Neural cell (in vitro differentiated cells): ENCODE results near the gene ANKRD55. TPM values are rescaled to one million over a fixed set of nuclear protein-coding genes. Genes with fewer than 3 reads are reported as not detected.

Experiments
- H2AFZ ChIP-seq: fragments of 200-600, 300-800 bp; sonication (generic), shearing (Covaris generic); 2 replicates; pipeline ENCODE4 v1.6.0; 2014; ENCODE audit warnings: low read depth, mild to moderate bottlenecking, antibody characterized with exemption, low read length, moderate library complexity
- H3F3A ChIP-seq: fragments of 200-600 bp; shearing (Covaris generic); 2 replicates; pipeline ENCODE4 v1.6.1; 2016; ENCODE audit warnings: mild to moderate bottlenecking, moderate library complexity, mixed read lengths, antibody characterized with exemption, low read length; ENCODE audit not compliant: insufficient read depth, poor library complexity, severe bottlenecking
- H3K27ac ChIP-seq: fragments of 200-600, 300-800 bp; sonication (generic), shearing (Covaris generic); 2 replicates; pipeline ENCODE4 v1.5.1; 2014; ENCODE audit warnings: mild to moderate bottlenecking, low read length, moderate library complexity
- H3K27me3 ChIP-seq: fragments of 300-800, 200-600 bp; sonication (generic), shearing (Covaris generic); 2 replicates; pipeline ENCODE4 v1.6.0; 2014; ENCODE audit warnings: mild to moderate bottlenecking, low read depth, low read length, moderate library complexity; ENCODE audit not compliant: insufficient read depth
- H3K36me3 ChIP-seq: fragments of 300-800, 200-600 bp; sonication (generic), shearing (Covaris generic); 2 replicates; pipeline ENCODE4 v1.5.1; 2014; ENCODE audit warnings: mild to moderate bottlenecking, antibody characterized with exemption, low read length, moderate library complexity; ENCODE audit not compliant: insufficient read depth
- H3K4me2 ChIP-seq: fragments of 300-800, 200-600 bp; sonication (generic), shearing (Covaris generic); 2 replicates; pipeline ENCODE4 v1.6.0; 2014; ENCODE audit warnings: mild to moderate bottlenecking, low read length
- H3K4me3 ChIP-seq: fragments of 300-800, 200-600 bp; sonication (generic), shearing (Covaris generic); 2 replicates; pipeline ENCODE4 v1.5.1; 2014; ENCODE audit warnings: mild to moderate bottlenecking, low read length, moderate library complexity
- H3K79me2 ChIP-seq: fragments of 200-600 bp; shearing (Covaris generic); replicated peaks from 2 replicates; pipeline ENCODE4 v1.6.0; 2014; ENCODE audit warnings: mild to moderate bottlenecking, low read length, moderate library complexity; ENCODE audit not compliant: insufficient read depth
- H3K9ac ChIP-seq: fragments of 300-800, 200-600 bp; sonication (generic), shearing (Covaris generic); 2 replicates; pipeline ENCODE4 v1.6.1; 2016; ENCODE audit warnings: mild to moderate bottlenecking, low read length, mixed read lengths
- H3K9me2 ChIP-seq: fragments of 200-600 bp; shearing (Covaris generic); 2 replicates; pipeline ENCODE4 v1.6.1; 2016; ENCODE audit warnings: mild to moderate bottlenecking, low read length, mixed read lengths; ENCODE audit not compliant: insufficient read depth
- H3K9me3 ChIP-seq: fragments of 200-600, 300-800 bp; sonication (generic), shearing (Covaris generic); 2 replicates; pipeline ENCODE4 v1.6.1; 2016; ENCODE audit warnings: mild to moderate bottlenecking, mixed run types, low read length, moderate library complexity, mixed read lengths
- H4K20me1 ChIP-seq: fragments of 200-600 bp; shearing (Covaris generic); 2 replicates; pipeline ENCODE4 v1.6.1; 2016; ENCODE audit warnings: mild to moderate bottlenecking, mixed run types; ENCODE audit not compliant: insufficient read depth
- CTCF ChIP-seq: fragments of 450-650 bp; IDR thresholded peaks from 2 replicates; pipeline ENCODE4 v1.5.1; 2014; ENCODE audit warnings: antibody characterized with exemption, mild to moderate bottlenecking, moderate library complexity; ENCODE audit not compliant: poor library complexity, severe bottlenecking
- EP300 ChIP-seq: fragments of 450-650 bp; conservative IDR thresholded peaks from 2 replicates; pipeline ENCODE4 v1.6.1; 2014; ENCODE audit warnings: antibody characterized with exemption, mild to moderate bottlenecking, moderate library complexity; ENCODE audit not compliant: poor library complexity, severe bottlenecking
- EZH2 ChIP-seq: fragments of 200-600, 300-800 bp; shearing (Covaris generic), sonication (generic); IDR thresholded peaks from 2 replicates; pipeline ENCODE4 v1.6.1; 2014; ENCODE audit warnings: antibody characterized with exemption, low read length, borderline replicate concordance, mild to moderate bottlenecking; ENCODE audit not compliant: insufficient read depth, poor library complexity, severe bottlenecking
- POLR2AphosphoS5 ChIP-seq: IDR thresholded peaks from 2 replicates; pipeline ENCODE4 v1.6.1; 2012
- REST ChIP-seq: IDR thresholded peaks from 2 replicates; pipeline ENCODE4 v1.6.1; 2012; ENCODE audit warnings: borderline replicate concordance
- SMC3 ChIP-seq: fragments of 450-650 bp; conservative IDR thresholded peaks from 2 replicates; pipeline ENCODE4 v1.6.1; 2014; ENCODE audit warnings: antibody characterized with exemption, mild to moderate bottlenecking, moderate library complexity; ENCODE audit not compliant: poor library complexity
- polyA plus RNA-seq: library from polyadenylated mRNA; depleted of rRNA; stranded (reverse); fragments of >200 nt; gene quantifications from 2 replicates; pipeline ENCODE4 v1.2.3, GENCODE V29; 2014

Gene ANKRD55
- polyA plus RNA-seq, 1 donor from 2014 or later = 49.8 TPM

- no peaks in the 10 kb centered on the region for H3K36me3 ChIP-seq
- no peaks in the 10 kb centered on the region for H3K27me3 ChIP-seq
- H3K27ac ChIP-seq = no peak overlapping the region
- no peaks in the 10 kb centered on the region for H3F3A ChIP-seq
- H2AFZ ChIP-seq = no peak overlapping the region
- H3K4me3 ChIP-seq = no peak overlapping the region
- no peak overlapping the region for H3K4me2 ChIP-seq
- TF ChIP-seq REST = no peak
- TF ChIP-seq EP300 = no peak
- TF ChIP-seq POLR2AphosphoS5 = no peak
- TF ChIP-seq SMC3 = no peak
- no peak for TF ChIP-seq CTCF
- H4K20me1 ChIP-seq = no peaks in the 10 kb centered on the region
- H3K9ac ChIP-seq = no peak overlapping the region
- no peaks in the 10 kb centered on the region for H3K79me2 ChIP-seq
- H3K9me2 ChIP-seq = no peaks in the 10 kb centered on the region
- no peaks in the 10 kb centered on the region for H3K9me3 ChIP-seq
Measured at GRCh38 chr5:56161927-56162326, 71.2 kb downstream of the ANKRD55 start.

- no peaks in the 10 kb centered on the region for H3K27me3 ChIP-seq
- no peaks in the 10 kb centered on the region for H3K9me2 ChIP-seq
- no peak overlapping the region for H3K4me3 ChIP-seq
- H3K9ac ChIP-seq = no peak overlapping the region
- H3K4me2 ChIP-seq = no peak overlapping the region
- H3K27ac ChIP-seq = no peak overlapping the region
- no peaks in the 10 kb centered on the region for H3F3A ChIP-seq
- H3K79me2 ChIP-seq = no peaks in the 10 kb centered on the region
- no peaks in the 10 kb centered on the region for H4K20me1 ChIP-seq
- H3K36me3 ChIP-seq = no peaks in the 10 kb centered on the region
- no peaks in the 10 kb centered on the region for H3K9me3 ChIP-seq
- no peak overlapping the region for H2AFZ ChIP-seq
- TF ChIP-seq EZH2 = no peak
- TF ChIP-seq EP300 = no peak
Measured at GRCh38 chr5:56161439-56161823, 71.7 kb downstream of the ANKRD55 start.

GRCh38 chr5:56160723-56161438 is 72.2 kb downstream of the ANKRD55 start:
- Histone ChIP-seq H3K27ac (no peak overlapping the region), H3K9me2 (no peaks in the 10 kb centered on the region), H3K36me3 (no peaks in the 10 kb centered on the region), H4K20me1 (no peaks in the 10 kb centered on the region), H3K9ac (no peak overlapping the region), H3K9me3 (no peaks in the 10 kb centered on the region), H3K79me2 (no peaks in the 10 kb centered on the region), H3K4me3 (no peak overlapping the region), H3K27me3 (no peaks in the 10 kb centered on the region), H2AFZ (no peak overlapping the region), H3F3A (no peaks in the 10 kb centered on the region), H3K4me2 (no peak overlapping the region)
- TF ChIP-seq REST = no peak
- TF ChIP-seq EP300 = no peak
